ENCODE results near the gene SCN1A. TPM values are rescaled to one million over a fixed set of nuclear protein-coding genes. Genes with fewer than 3 reads are reported as not detected.

The SCN1A gene
- total RNA-seq, 4 donors from 2014 or later, result under 0.01 TPM; not detected in 3

GRCh38 chr2:166068981-166069380 is 58.8 kb downstream of the SCN1A start:
- H3K4me1 ChIP-seq, result no peaks in the 10 kb centered on the region
- 55% methylated on average over 1 of the region's 1 CpG for WGBS
- TF ChIP-seq CTCF (IDR thresholded peaks at IDR 0.05), result no peak
- no peak for TF ChIP-seq EP300 (IDR thresholded peaks at IDR 0.05)
- no peak for TF ChIP-seq POLR2AphosphoS5 (IDR thresholded peaks at IDR 0.05)
- TF ChIP-seq POLR2A (IDR thresholded peaks at IDR 0.05; ENCODE audit: low read depth), result no peak

GRCh38 chr2:166067229-166067628 is 60.6 kb downstream of the SCN1A start:
- H3K9me3 ChIP-seq, result no peaks in the 10 kb centered on the region
- no peak for TF ChIP-seq POLR2A (IDR thresholded peaks at IDR 0.05; ENCODE audit: low read depth)
- TF ChIP-seq POLR2AphosphoS5 (IDR thresholded peaks at IDR 0.05), result no peak
- no peak for TF ChIP-seq EP300 (IDR thresholded peaks at IDR 0.05)
- intact Hi-C loops (cut with DNase I), result no loop called here
- DNase-seq (ENCODE audit: extremely low spot score), result no peak
- 56% methylated on average over 2 of the region's 2 CpGs for WGBS
- H3K27ac ChIP-seq (replicated peaks in 1 of 4), result no peak overlapping the region
- H3K27me3 ChIP-seq, result no peaks in the 10 kb centered on the region
- no peak overlapping the region for H3K4me3 ChIP-seq
- no peaks in the 10 kb centered on the region for H3K4me1 ChIP-seq
- no peaks in the 10 kb centered on the region for H3K36me3 ChIP-seq

More at GRCh38 chr2:166068981-166069380, 58.8 kb downstream of the SCN1A start:
- no peaks in the 10 kb centered on the region for H3K27me3 ChIP-seq
- no peak overlapping the region for H3K4me3 ChIP-seq
- no peaks in the 10 kb centered on the region for H3K36me3 ChIP-seq
- intact Hi-C loops (cut with DNase I), result no loop called here
- no peak overlapping the region for H3K27ac ChIP-seq (replicated peaks in 1 of 4)
- no peak for DNase-seq (ENCODE audit: extremely low spot score)
- no peaks in the 10 kb centered on the region for H3K9me3 ChIP-seq

- no peak overlapping the region for H3K4me3 ChIP-seq
- no peaks in the 10 kb centered on the region for H3K4me1 ChIP-seq
- no peaks in the 10 kb centered on the region for H3K9me3 ChIP-seq
- intact Hi-C loops (cut with DNase I), result no loop called here
- no peaks in the 10 kb centered on the region for H3K36me3 ChIP-seq
- no peaks in the 10 kb centered on the region for H3K27me3 ChIP-seq
- H3K27ac ChIP-seq (replicated peaks in 1 of 4), result no peak overlapping the region
- DNase-seq (ENCODE audit: extremely low spot score), result no peak
- WGBS, result 68% methylated on average over 4 of the region's 4 CpGs
- TF ChIP-seq POLR2AphosphoS5 (IDR thresholded peaks at IDR 0.05) (no peak), EP300 (IDR thresholded peaks at IDR 0.05) (no peak), CTCF (IDR thresholded peaks at IDR 0.05) (no peak), POLR2A (IDR thresholded peaks at IDR 0.05; ENCODE audit: low read depth) (no peak)
Measured at GRCh38 chr2:166060191-166060590, 67.6 kb downstream of the SCN1A start.

- Histone ChIP-seq H3K9me3 (no peaks in the 10 kb centered on the region), H3K4me3 (no peak overlapping the region), H3K27me3 (no peaks in the 10 kb centered on the region), H3K36me3 (no peaks in the 10 kb centered on the region), H3K27ac (replicated peaks in 1 of 4) (no peak overlapping the region), H3K4me1 (no peaks in the 10 kb centered on the region)
- DNase-seq (ENCODE audit: extremely low spot score), result no peak
- TF ChIP-seq EP300 (IDR thresholded peaks at IDR 0.05) (no peak), CTCF (IDR thresholded peaks at IDR 0.05) (peak in 2 of 3 experiments; percentile 40 to 43)
- 10% methylated on average over 4 of the region's 4 CpGs for WGBS
- intact Hi-C loops (cut with DNase I), result loop anchor here (5.0 kb wide), 1 partner anchor 70 kb away; the partner anchor contains the start of gene SCN1A
Measured at GRCh38 chr2:166057370-166058164, 70.3 kb downstream of the SCN1A start.

- Histone ChIP-seq H3K4me3 (no peak overlapping the region), H3K9me3 (no peaks in the 10 kb centered on the region), H3K27me3 (no peaks in the 10 kb centered on the region), H3K27ac (replicated peaks in 1 of 4) (no peak overlapping the region), H3K4me1 (no peaks in the 10 kb centered on the region), H3K36me3 (no peaks in the 10 kb centered on the region)
- no peak for DNase-seq (ENCODE audit: extremely low spot score)
- intact Hi-C loops (cut with DNase I), result no loop called here
- WGBS, result 74% methylated on average over 5 of the region's 5 CpGs
- TF ChIP-seq POLR2AphosphoS5 (IDR thresholded peaks at IDR 0.05) (no peak), EP300 (IDR thresholded peaks at IDR 0.05) (no peak), CTCF (IDR thresholded peaks at IDR 0.05) (no peak), POLR2A (IDR thresholded peaks at IDR 0.05; ENCODE audit: low read depth) (no peak)
Measured at GRCh38 chr2:166044853-166045483, 82.9 kb downstream of the SCN1A start.

Data from esophagus muscularis mucosa (tissue), 4 donors.